Mesothelial cell of epicardium (in vitro differentiated cells): ENCODE data around the gene ROR2. TPM values are rescaled to one million over a fixed set of nuclear protein-coding genes. Genes with fewer than 3 reads are reported as not detected.

Source experiments
- DNase-seq, 2 experiments: peaks; one replicate each; pipeline ENCODE4 v3.0.0; 2021; ENCODE audit warnings: low spot score in 2 of 2; ENCODE audit not compliant: unreplicated experiment in 2 of 2
- H3K27ac Mint-ChIP-seq: 2 replicates; pipeline ENCODE4 v1.8.0; 2021; ENCODE audit warnings: mixed read lengths
- H3K27me3 Mint-ChIP-seq: 2 replicates; pipeline ENCODE4 v1.8.0; 2021; ENCODE audit warnings: low read depth, mixed read lengths
- H3K36me3 Mint-ChIP-seq: 2 replicates; pipeline ENCODE4 v1.8.0; 2021; ENCODE audit warnings: mixed read lengths
- H3K4me1 Mint-ChIP-seq: 2 replicates; pipeline ENCODE4 v1.8.0; 2021; ENCODE audit warnings: mixed read lengths
- H3K4me3 Mint-ChIP-seq: 2 replicates; pipeline ENCODE4 v1.8.0; 2021; ENCODE audit warnings: mild to moderate bottlenecking, moderate library complexity, mixed read lengths
- H3K9me3 Mint-ChIP-seq: 2 replicates; pipeline ENCODE4 v1.8.0; 2021; ENCODE audit warnings: mixed read lengths
- total RNA-seq: library from RNA; stranded (reverse); gene quantifications from 3 replicates; pipeline ENCODE4 v1.2.1, GENCODE V29; 2021
- TF ChIP-seq, protein P1 (sequence below): fragments of 200-600 bp; sonication (generic); IDR thresholded peaks from one replicate; pipeline ENCODE4 v1.5.0; 2021; ENCODE audit warnings: antibody characterized with exemption; ENCODE audit not compliant: unreplicated experiment

Gene ROR2
- total RNA-seq, 1 donor from 2014 or later, result 41.0 TPM

DNA sequence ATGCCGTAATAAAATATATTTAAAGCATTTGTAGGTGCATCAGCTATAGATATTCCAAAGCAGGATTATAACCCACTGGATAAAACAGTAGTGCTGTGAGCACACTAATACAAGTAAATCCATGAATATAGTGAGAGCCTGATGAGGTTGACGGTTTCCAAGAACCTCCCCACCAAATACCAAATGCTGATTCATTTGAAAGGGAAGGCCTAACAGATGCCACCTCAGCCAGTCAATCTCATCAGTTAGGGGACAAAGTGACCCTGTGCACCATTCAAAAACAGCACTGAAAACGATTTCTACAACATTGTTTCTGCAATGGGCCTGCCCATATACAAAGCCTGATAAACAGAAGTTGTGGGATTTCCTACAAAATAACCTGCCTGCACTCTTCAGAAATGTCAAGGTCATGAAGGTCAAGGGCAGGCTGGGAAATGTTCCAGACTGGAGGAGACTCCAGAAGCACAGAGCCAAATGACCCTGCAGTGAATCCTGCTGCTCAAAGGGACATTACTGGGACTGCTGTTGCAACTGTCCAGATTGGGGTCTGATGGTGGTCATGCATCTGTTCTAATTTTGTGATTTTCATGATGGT is 69.6 kb downstream of the ROR2 start:
- peaks cover 21% of the 10 kb centered on the region for H3K36me3 Mint-ChIP-seq
- TF ChIP-seq, protein P1, sequence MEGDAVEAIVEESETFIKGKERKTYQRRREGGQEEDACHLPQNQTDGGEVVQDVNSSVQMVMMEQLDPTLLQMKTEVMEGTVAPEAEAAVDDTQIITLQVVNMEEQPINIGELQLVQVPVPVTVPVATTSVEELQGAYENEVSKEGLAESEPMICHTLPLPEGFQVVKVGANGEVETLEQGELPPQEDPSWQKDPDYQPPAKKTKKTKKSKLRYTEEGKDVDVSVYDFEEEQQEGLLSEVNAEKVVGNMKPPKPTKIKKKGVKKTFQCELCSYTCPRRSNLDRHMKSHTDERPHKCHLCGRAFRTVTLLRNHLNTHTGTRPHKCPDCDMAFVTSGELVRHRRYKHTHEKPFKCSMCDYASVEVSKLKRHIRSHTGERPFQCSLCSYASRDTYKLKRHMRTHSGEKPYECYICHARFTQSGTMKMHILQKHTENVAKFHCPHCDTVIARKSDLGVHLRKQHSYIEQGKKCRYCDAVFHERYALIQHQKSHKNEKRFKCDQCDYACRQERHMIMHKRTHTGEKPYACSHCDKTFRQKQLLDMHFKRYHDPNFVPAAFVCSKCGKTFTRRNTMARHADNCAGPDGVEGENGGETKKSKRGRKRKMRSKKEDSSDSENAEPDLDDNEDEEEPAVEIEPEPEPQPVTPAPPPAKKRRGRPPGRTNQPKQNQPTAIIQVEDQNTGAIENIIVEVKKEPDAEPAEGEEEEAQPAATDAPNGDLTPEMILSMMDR, result no peak
- peaks cover 19% of the 10 kb centered on the region for H3K27me3 Mint-ChIP-seq

DNA sequence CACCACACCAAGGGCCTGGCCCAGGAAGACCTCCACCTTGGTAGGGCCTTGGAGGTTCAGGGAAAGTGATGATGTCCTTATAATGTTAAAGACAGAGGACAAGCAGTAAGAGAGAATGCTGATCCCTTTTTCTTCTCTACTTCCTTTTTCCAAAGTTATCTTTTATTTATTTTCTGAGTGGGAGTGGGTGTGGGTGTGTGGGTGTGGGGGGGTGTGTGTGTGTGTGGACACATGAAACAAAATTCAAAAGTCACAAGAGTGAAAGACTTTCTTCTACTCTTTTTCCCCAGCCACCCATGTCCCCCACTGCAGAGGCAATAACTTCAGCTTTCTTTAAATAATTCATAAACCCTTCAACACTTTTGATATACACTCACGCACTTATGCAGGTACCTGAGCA is 70.8 kb downstream of the ROR2 start:
- H3K27ac Mint-ChIP-seq, result no peak overlapping the region
- TF ChIP-seq, protein P1, result no peak
- H3K4me1 Mint-ChIP-seq, result peaks cover 34% of the 10 kb centered on the region
- H3K4me3 Mint-ChIP-seq, result no peak overlapping the region
- no peak for DNase-seq
- H3K9me3 Mint-ChIP-seq, result no peaks in the 10 kb centered on the region
- H3K36me3 Mint-ChIP-seq, result peaks cover 21% of the 10 kb centered on the region
- peaks cover 21% of the 10 kb centered on the region for H3K27me3 Mint-ChIP-seq

More for the DNA sequence above, 69.6 kb downstream of the ROR2 start:
- H3K27ac Mint-ChIP-seq, result no peak overlapping the region
- H3K4me3 Mint-ChIP-seq, result no peak overlapping the region
- DNase-seq, result no peak
- peaks cover 35% of the 10 kb centered on the region for H3K4me1 Mint-ChIP-seq
- H3K9me3 Mint-ChIP-seq, result no peaks in the 10 kb centered on the region

DNA sequence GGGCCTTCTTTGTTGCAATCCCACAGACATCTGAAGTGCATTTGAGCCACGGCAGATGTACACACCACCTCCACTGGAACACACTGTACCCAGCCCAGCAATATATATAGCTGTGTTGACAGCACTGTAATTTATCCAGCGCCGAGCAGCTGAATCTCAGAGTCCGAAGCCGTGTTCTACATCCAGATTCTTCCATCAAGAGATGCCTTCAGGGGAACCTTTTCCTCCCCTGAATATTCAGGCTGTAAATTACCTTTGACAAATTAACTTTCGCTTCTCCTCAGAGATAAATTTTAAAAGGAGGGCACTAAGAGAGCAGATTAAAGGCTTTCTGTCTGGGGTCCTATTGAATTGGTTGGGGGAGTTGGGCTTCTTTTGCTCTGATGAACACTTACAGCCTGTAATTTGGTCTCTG is 76.4 kb downstream of the ROR2 start:
- Mint-ChIP-seq H3K4me1 (peaks cover 52% of the 10 kb centered on the region), H3K27ac (peak overlapping the region; percentile 58), H3K36me3 (peaks cover 8% of the 10 kb centered on the region)

DNA sequence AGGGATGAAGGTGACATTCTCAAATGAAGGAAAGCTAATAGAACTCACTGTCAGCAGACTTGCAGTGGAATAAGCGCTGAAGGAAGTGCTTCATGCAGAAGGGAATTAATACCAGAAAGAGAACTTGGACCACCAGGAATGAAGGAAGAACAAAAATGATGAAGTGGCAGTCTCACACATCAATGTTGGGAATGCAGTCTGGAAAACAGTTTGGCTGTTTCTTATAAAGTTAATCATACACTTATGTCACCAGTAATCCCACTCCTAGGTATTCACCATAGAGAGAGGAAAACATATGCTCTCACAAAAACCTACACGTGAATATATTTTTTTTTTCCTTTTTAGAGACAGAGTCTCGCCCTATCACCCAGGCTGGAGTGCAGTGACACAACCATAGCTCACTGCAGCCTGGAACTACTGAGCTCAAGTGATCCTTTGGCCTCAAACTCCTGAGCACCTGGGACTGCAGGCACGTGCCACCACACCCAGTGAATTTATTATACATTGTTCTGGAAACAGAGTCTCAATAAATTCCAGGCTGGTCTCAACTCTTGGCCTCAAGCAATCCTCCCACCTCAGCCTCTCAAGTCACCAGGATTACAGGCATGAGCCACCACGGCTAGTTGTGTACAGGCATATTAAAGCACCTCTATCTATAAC is 81.2 kb downstream of the ROR2 start:
- H3K4me3 Mint-ChIP-seq, result no peak overlapping the region
- TF ChIP-seq, protein P1, result no peak
- H3K36me3 Mint-ChIP-seq, result no peaks in the 10 kb centered on the region
- H3K27me3 Mint-ChIP-seq, result peaks cover 6% of the 10 kb centered on the region
- H3K27ac Mint-ChIP-seq, result no peak overlapping the region
- H3K4me1 Mint-ChIP-seq, result peaks cover 46% of the 10 kb centered on the region
- H3K9me3 Mint-ChIP-seq, result no peaks in the 10 kb centered on the region
- DNase-seq, result no peak

More for the DNA sequence above, 76.4 kb downstream of the ROR2 start:
- Mint-ChIP-seq H3K4me3 (peak overlapping the region; percentile 4), H3K27me3 (peaks cover 15% of the 10 kb centered on the region), H3K9me3 (no peaks in the 10 kb centered on the region)
- TF ChIP-seq, protein P1, result no peak
- no peak for DNase-seq

DNA sequence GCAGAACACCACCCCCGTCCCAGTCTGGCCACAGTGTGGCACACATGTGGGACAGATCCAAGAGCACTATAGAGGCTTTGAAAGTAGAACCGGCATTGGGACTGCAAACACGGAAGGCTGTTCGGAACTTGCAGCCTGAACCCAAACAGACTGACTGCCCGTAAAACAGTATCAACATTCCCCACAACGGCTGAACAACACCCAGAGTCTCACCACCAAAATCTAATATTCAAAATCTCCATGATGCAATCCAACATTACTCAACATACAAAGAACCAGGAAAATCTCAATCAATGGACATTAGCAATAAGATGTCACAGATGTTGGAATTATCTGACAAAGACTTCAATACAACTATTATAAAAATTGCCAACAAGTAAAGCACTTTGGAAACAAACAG is 82.3 kb downstream of the ROR2 start:
- H3K36me3 Mint-ChIP-seq, result peaks cover under 1% of the 10 kb centered on the region
- H3K4me1 Mint-ChIP-seq, result peaks cover 45% of the 10 kb centered on the region
- no peak overlapping the region for H3K4me3 Mint-ChIP-seq
- peaks cover 6% of the 10 kb centered on the region for H3K27me3 Mint-ChIP-seq
- TF ChIP-seq, protein P1, result no peak
- no peak overlapping the region for H3K27ac Mint-ChIP-seq
- no peaks in the 10 kb centered on the region for H3K9me3 Mint-ChIP-seq
- no peak for DNase-seq
